ENCODE data around the gene NPC1. TPM values are rescaled to one million over a fixed set of nuclear protein-coding genes. Genes with fewer than 3 reads are reported as not detected.
"Not testable (repeated sequence)": the region's sequence is repeated elsewhere in the genome, so short reads cannot be mapped to it uniquely, and the experiment has no call there.

Gene NPC1
- polyA plus RNA-seq, 3 donors, result 18.1 to 26.1 (median 25.4) TPM

- not testable (repeated sequence) for DNase-seq
These were observed 96.7 kb downstream of the NPC1 start for GRCh38 chr18:23489586-23489985.

DNA sequence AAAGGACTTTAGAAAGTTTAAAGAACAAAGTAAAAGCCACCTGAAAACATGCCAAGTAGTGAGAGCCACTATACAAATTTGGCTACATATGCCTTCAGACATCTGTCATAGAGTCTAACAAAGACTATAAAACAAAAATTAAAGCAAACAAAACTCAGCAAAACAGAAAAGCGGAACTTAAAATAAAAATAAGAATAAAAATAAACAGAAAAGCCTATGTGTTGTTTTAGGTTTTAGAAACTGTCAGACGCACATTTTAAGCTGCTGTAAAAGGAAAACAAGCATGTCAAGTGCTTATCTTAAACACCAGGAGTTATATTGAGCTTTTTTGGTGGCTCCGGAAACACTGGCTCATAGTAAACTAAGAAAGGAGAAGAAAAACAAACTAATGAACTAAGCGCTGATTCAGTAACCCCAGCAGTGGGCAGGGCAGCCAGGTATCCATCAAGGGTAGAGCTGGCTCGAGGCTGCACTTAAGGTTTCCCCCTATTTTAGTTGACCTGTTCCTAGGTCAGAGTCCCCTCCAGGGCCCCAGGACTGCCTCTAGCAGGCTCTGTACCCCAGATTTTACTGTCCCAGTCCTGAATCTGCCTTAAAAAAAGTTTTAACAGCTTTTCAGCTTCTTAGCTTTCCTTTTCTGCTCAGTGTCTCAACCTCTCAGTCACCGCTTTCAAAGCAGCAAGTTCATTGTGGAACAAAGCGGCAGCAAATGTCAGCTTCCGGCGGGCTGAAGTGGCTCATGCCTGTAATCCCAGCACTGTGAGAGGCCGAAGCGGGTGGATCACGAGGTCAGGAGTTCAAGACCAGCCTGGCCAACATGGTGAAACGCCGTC, 98.4 kb downstream of the NPC1 start:
- DNase-seq, result no peak

DNA sequence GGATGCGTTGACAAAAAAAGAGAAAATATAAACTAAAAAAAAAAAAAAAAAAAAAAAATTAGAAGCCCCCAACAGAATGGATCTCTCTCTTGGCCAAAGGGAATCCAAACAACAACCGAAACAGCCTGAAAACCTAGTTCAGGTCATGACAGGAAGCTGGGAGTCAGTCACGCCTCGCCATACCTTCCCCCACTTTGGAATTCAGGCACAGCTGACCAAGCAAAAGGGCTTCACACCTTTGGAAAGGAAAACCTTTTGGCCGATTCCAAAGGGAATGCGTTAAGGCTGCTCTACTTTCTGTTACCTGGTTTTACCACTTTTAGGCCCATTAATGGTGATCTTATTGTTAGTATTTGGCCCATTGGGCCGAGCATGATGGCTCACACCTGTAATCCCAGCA, 100.9 kb downstream of the NPC1 start:
- no peak for DNase-seq

DNA sequence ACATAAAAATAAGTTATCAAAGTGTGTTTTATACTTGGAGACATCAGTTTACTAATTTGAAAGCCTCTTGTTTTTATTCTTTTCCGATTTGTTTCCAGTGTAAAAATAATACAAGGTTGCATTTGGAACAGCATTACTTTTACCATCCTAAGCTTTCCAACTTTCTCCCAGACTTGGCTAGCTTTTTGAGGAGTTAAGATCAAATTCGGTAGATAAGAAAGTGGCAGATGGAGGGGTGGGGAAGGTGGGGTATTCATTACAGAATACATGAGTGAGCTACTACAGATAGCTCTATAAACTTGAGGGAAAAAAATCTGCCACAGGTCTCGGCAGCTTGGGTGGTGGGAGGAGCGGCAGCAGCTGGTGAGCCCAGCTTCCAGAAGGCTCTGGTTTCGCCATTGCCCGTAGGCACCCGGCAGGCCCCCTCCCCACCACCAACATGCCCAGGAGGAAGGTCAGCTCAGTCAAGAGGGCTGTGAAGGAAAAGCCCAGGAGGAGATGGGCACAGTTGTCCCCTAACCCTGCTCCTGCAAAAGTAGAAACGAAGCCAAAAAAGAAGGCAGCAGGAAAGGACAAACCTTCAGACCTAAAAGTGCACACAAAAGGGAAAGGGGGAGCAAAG, 101.6 kb downstream of the NPC1 start:
- DNase-seq, result no peak

Other genes starting within 250 kb of the NPC1 start
- 10 to 100 TPM; 57.0 to 86.0 (median 75.5) TPM for gene RIOK3, start 133.2 kb downstream of the NPC1 start, polyA plus RNA-seq (ENCODE audit: insufficient read length in 3 of 3)
- 10 to 100 TPM; 22.4 to 27.5 (median 25.5) TPM for gene RMC1, start 83.0 kb downstream of the NPC1 start, polyA plus RNA-seq (ENCODE audit: insufficient read length in 3 of 3)
- gene ANKRD29, start 76.4 kb upstream of the NPC1 start, polyA plus RNA-seq (ENCODE audit: insufficient read length in 3 of 3), result 1 to 10 TPM in 1 of 3 donors, under 1 TPM in 2; 0.58 to 1.1 (median 0.96) TPM
- 1 to 10 TPM; 2.0 to 3.2 (median 2.2) TPM for gene LAMA3, start 102.9 kb upstream of the NPC1 start, polyA plus RNA-seq (ENCODE audit: insufficient read length in 3 of 3)

Measured in renal pelvis (tissue), 4 donors.